Suprapubic skin (tissue), 4 donors: ENCODE measurements around the gene MAPK4.

Experiments
- CTCF ChIP-seq, 2 donors: fragments of 200-600 bp in 1 of 2; fragments of 450-650 bp in 1 of 2; sonication (generic) in 1 of 2; IDR thresholded peaks; one replicate each; pipeline ENCODE4 v1.5.1; 2016 to 2019; ENCODE audit warnings: antibody characterized with exemption in 2 of 2, mild to moderate bottlenecking in 1 of 2, moderate library complexity in 1 of 2
- POLR2A ChIP-seq, 2 donors: fragments of 450-650 bp; IDR thresholded peaks; one replicate each; pipeline ENCODE4 v1.6.1; 2017; ENCODE audit warnings: antibody characterized with exemption in 2 of 2, mild to moderate bottlenecking in 2 of 2, moderate library complexity in 2 of 2
- POLR2AphosphoS5 ChIP-seq, 3 donors: sonication (generic); formaldehyde crosslinking; IDR thresholded peaks; one replicate each; pipeline ENCODE4 v1.6.1; 2017; ENCODE audit warnings: antibody characterized with exemption in 3 of 3

DNA sequence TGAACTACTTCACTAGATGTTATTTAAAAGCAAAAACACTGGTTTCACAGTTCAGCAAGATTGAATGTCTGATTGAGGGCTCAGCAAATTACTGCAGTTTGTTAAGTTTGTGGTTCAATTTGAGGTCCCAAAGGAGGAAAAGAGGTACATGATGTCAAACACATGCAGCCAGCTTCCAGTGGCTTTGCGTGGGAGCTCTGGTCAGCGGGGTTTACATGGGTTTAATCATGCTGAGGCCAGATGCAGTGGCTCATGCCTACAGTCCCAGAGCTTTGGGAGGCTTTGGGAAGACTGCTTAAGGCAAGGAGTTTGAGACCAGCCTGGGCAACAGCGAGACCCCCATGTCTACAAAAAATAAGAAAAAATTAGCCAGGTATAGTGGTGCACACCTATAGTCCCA is 111.5 kb downstream of the MAPK4 start:
- no peak for TF ChIP-seq CTCF (IDR thresholded peaks at IDR 0.05)
- no peak for TF ChIP-seq POLR2A (IDR thresholded peaks at IDR 0.05)
- TF ChIP-seq POLR2AphosphoS5 (IDR thresholded peaks at IDR 0.05): no peak
